HG03565 (cell line): ENCODE results near the gene FGF1.

Experiments used
- ATAC-seq: cut with Tn5 transposase; IDR thresholded peaks from one replicate; pipeline ENCODE4 v1.9.1; 2021; ENCODE audit warnings: mild to moderate bottlenecking, moderate library complexity; ENCODE audit not compliant: unreplicated experiment

Gene FGF1

DNA sequence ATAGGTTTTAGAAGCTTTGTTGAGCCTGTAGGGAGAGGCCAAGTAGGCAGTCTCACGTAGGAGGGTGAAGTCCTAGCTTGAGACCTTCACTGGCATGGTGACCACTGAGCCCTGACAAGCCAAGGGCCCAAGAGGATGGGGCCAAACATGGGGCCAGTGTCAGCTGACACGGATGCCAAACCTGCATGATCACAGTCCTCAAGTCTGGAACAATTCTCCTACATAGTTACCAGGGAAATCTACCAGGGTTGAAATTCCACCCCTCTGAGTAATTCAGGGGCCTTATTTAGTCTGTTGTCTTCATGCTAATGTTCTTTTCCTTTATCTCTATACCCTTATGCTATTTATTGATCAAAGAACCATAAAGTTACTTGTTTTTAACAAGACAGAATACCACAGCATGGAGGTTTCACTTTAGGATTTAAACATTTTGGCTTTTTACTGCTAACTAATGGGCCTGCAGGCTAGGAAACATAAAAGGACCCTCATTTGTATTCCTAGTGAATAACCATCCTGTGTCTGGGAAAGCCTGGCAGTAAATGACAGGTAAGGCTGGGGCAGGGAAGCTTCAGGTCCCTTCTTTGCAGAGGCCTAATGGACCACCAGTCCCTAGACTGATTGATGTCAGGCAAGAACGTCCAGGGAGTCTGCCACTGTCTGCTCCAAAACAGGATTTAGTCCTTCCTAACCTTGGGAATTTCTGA lies 140.8 kb downstream of the FGF1 start:
- no peak for ATAC-seq

DNA sequence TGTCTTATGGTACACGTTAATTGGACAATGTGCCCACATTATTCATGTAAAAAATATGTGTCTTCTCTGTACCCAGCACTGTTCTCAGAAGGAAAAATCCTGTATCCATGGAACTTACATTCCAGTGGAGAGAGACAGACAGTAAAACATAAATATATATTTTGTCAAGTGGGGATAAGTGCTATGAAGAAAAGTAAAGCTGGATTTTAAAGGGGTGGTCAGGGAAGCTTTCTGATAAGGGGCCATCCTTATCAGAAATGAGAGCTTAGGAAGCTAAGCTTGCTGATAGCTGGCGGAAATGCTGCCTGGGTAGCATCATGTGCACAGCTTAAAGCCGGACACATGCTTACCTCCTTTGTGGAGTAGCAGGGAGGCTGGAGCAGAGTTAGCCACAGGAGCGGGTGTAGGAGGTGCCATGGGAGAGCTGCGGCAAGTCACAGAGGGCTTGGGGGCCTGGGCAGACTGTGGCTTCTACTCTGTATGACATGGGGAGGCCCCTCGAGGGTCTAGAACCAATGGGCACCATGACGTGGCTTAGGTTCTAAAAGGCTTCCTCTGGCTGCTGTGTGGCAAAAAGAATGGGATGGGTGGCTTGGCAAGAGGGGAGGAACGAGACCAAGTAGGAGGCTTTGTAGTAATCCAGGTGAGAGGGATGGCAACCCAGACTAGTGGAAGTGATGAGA lies 141.7 kb downstream of the FGF1 start:
- ATAC-seq: no peak

DNA sequence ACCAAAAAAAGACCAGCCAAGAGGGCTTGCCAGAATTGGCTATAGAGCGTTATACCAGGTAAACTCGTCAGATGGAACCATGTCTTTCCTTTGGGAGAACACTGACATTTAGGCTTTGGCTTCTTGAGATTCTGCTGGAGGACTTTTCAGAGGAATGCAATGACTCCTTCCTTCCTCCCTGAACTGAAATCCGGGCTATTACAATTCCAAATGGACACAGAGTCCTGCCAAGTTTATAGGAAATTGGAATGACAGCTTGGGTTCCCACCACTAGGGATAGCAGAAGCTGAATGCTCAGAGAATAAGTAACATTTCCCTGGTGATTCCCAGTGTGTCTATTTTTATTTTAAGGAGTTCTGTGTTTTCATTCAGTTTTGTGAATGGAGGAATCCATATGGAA lies 143.0 kb downstream of the FGF1 start:
- no peak for ATAC-seq
